GM23248 (cell line): ENCODE results near the gene HS6ST1. TPM values are rescaled to one million over a fixed set of nuclear protein-coding genes. Genes with fewer than 3 reads are reported as not detected.

Experiments
- DNase-seq: peaks from one replicate; pipeline ENCODE4 v3.0.0-alpha.2; 2015
- H2AFZ ChIP-seq: fragments of 200-600 bp; sonication (generic); 2 replicates; pipeline ENCODE4 v1.6.1; 2016; ENCODE audit warnings: antibody characterized with exemption
- H3F3A ChIP-seq: fragments of 200-600 bp; sonication (generic); 2 replicates; pipeline ENCODE4 v1.6.1; 2016; ENCODE audit warnings: mild to moderate bottlenecking, antibody characterized with exemption, mixed run types; ENCODE audit not compliant: insufficient read depth
- H3K27ac ChIP-seq: fragments of 200-600 bp; sonication (generic); 2 replicates; pipeline ENCODE4 v1.5.1; 2016; ENCODE audit warnings: mild to moderate bottlenecking
- H3K27me3 ChIP-seq: fragments of 200-600 bp; sonication (generic); replicated peaks from 2 replicates; pipeline ENCODE4 v1.6.1; 2016; ENCODE audit warnings: mild to moderate bottlenecking; ENCODE audit not compliant: insufficient read depth
- H3K36me3 ChIP-seq: fragments of 200-600 bp; sonication (generic); 2 replicates; pipeline ENCODE4 v1.6.1; 2016; ENCODE audit warnings: low read depth, mild to moderate bottlenecking
- H3K4me1 ChIP-seq: fragments of 200-600 bp; sonication (generic); 2 replicates; pipeline ENCODE4 v1.6.1; 2016; ENCODE audit warnings: mild to moderate bottlenecking; ENCODE audit not compliant: insufficient read depth
- H3K4me2 ChIP-seq: fragments of 200-600 bp; sonication (generic); one replicate; pipeline ENCODE4 v1.6.1; 2016; ENCODE audit warnings: mild to moderate bottlenecking; ENCODE audit not compliant: unreplicated experiment
- H3K4me3 ChIP-seq: fragments of 200-600 bp; sonication (generic); 2 replicates; pipeline ENCODE4 v1.5.1; 2016; ENCODE audit warnings: mild to moderate bottlenecking
- H3K79me2 ChIP-seq: fragments of 200-600 bp; sonication (generic); 2 replicates; pipeline ENCODE4 v1.6.1; 2016; ENCODE audit warnings: mild to moderate bottlenecking; ENCODE audit not compliant: insufficient read depth
- H3K9ac ChIP-seq: fragments of 200-600 bp; sonication (generic); 2 replicates; pipeline ENCODE4 v1.6.1; 2016; ENCODE audit warnings: mild to moderate bottlenecking
- H3K9me2 ChIP-seq: fragments of 200-600 bp; sonication (generic); 2 replicates; pipeline ENCODE4 v1.6.1; 2016; ENCODE audit warnings: mixed run types, mild to moderate bottlenecking, moderate library complexity; ENCODE audit not compliant: insufficient read depth
- H3K9me3 ChIP-seq: fragments of 200-600 bp; sonication (generic); one replicate; pipeline ENCODE4 v1.6.1; 2017; ENCODE audit warnings: low read depth
- H4K20me1 ChIP-seq: fragments of 200-600 bp; sonication (generic); 2 replicates; pipeline ENCODE4 v1.6.0; 2016; ENCODE audit not compliant: insufficient read depth
- EZH2 ChIP-seq: fragments of 200-600 bp; sonication (generic); IDR thresholded peaks from 2 replicates; pipeline ENCODE4 v1.6.1; 2018; ENCODE audit warnings: antibody characterized with exemption, mild to moderate bottlenecking; ENCODE audit not compliant: insufficient read depth, poor library complexity, severe bottlenecking
- EZH2phosphoT487 ChIP-seq: fragments of 200-600 bp; sonication (generic); IDR thresholded peaks from 2 replicates; pipeline ENCODE4 v1.6.1; 2018; ENCODE audit warnings: antibody characterized with exemption, moderate library complexity, mild to moderate bottlenecking, low read depth; ENCODE audit not compliant: insufficient read depth
- WGBS, 2 experiments: methylation state at CpG; one replicate each; pipeline ENCODE4 v1.1.6; 2015 to 2017; ENCODE audit warnings: low lambda C conversion rate in 2 of 2, low coverage in 1 of 2; ENCODE audit errors: missing lambda C conversion rate in 2 of 2; 5-methylcytosine and 5-hydroxymethylcytosine counted together
- in situ Hi-C: fragments of 300-500 bp; cut with MboI; formaldehyde crosslinking; loops from 2 replicates; pipeline ENCODE4 v1.15.0; 2020
- polyA plus RNA-seq: library from polyadenylated mRNA; unstranded; fragments of >200 nt; fragmentation: Nextera tagmentation; extraction: Ambion mirVana; gene quantifications from 2 replicates; pipeline ENCODE4 v1.2.1, GENCODE V29; 2016
- total RNA-seq: library from RNA; depleted of rRNA; stranded (reverse); fragments of >200 nt; shearing (Covaris generic); gene quantifications from 2 replicates; pipeline ENCODE4 v1.2.3, GENCODE V29; 2014

HS6ST1 gene
- total and polyA plus RNA-seq, 2 experiments from 2014 or later, result 3.3 to 27.3 TPM

DNA sequence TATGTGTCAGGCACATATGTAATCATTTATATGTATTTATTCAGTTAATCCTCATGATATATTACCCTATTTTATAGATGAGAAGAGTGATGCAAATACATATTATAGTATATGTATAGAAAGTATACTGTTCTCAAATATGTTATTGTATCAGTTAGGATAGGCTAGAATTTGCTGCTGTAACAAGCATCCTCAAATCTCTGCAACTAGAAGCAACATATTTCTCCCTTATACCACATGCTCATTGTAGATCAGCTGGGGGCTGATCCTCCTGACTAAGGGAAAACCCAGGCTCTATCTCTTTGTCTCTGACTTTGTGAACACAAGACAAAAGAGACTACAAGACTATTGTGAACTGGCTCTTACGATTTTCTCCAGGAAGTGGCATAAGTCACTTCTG lies 24.8 kb upstream of the HS6ST1 start:
- Histone ChIP-seq H3K36me3 (no peaks in the 10 kb centered on the region), H3K27me3 (no peaks in the 10 kb centered on the region), H2AFZ (no peak overlapping the region), H3K4me1 (peaks cover 10% of the 10 kb centered on the region), H3K27ac (no peak overlapping the region), H3F3A (no peaks in the 10 kb centered on the region; the same call in 1 of the 2 replicates), H4K20me1 (no peaks in the 10 kb centered on the region), H3K4me2 (no peak overlapping the region), H3K9ac (no peak overlapping the region), H3K4me3 (no peak overlapping the region), H3K9me2 (no peaks in the 10 kb centered on the region), H3K9me3 (no peaks in the 10 kb centered on the region), H3K79me2 (no peaks in the 10 kb centered on the region)
- WGBS, 2 experiments, result 100% methylated on average over 1 of the region's 1 CpG
- DNase-seq, result no peak
- TF ChIP-seq EZH2, result no peak
- no peak for TF ChIP-seq EZH2phosphoT487
- in situ Hi-C loops, result loop anchor here (25.0 kb wide), 1 partner anchor 394 kb away; no protein-coding TSS in a partner anchor

DNA sequence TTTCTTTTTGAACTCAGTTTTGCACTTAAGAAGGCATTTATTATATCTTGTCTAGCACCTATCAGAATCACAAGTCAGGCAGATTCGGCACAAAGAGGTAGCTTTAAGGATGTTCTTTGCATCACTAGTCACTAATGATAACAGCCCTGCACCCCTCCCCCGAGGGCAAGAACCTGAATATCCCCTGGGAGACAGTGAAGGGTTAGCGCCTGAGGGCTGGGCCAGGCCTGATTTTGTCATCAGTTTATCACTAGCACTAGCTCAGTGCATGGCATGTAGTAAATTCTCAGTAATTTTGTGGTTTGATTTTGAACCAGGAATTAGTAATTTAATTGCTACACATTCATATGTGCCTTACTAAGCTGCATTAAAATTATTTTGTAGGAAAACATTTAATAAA lies 23.9 kb upstream of the HS6ST1 start:
- Histone ChIP-seq H4K20me1 (no peaks in the 10 kb centered on the region), H3K4me1 (peaks cover 1% of the 10 kb centered on the region), H3K9me2 (no peaks in the 10 kb centered on the region), H3K27ac (no peak overlapping the region), H3K4me3 (no peak overlapping the region), H2AFZ (no peak overlapping the region), H3K9ac (no peak overlapping the region), H3K36me3 (no peaks in the 10 kb centered on the region), H3K79me2 (no peaks in the 10 kb centered on the region), H3F3A (no peaks in the 10 kb centered on the region; the same call in 1 of the 2 replicates), H3K9me3 (no peaks in the 10 kb centered on the region), H3K4me2 (no peak overlapping the region), H3K27me3 (no peaks in the 10 kb centered on the region)
- DNase-seq, result no peak
- TF ChIP-seq EZH2 (no peak), EZH2phosphoT487 (no peak)
- in situ Hi-C loops, result loop anchor here (25.0 kb wide), 1 partner anchor 395 kb away; no protein-coding TSS in a partner anchor
- 56 to 62% methylated on average over 3 of the region's 3 CpGs for WGBS, 2 experiments

DNA sequence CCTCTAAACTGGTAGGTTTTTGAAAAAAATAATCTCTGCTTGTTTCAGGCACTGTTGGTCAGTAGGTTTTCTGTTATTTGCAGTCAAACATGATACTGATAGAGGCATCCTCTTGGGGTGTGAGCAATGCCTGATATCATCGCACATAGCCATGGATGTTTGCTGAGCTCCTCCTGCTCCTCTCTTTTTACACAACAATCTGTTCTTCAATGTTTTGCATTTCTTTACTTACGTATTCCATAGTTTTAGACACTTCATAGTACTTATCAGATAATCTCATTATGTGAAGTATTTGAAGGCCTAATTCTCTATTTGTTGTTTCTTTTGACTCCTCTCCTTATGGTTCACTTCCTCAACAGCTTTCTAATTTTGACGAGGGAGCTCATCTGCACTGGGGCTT lies 23.0 kb upstream of the HS6ST1 start:
- Histone ChIP-seq H3K27ac (no peak overlapping the region), H3K4me1 (no peaks in the 10 kb centered on the region), H3K4me3 (no peak overlapping the region), H3K36me3 (no peaks in the 10 kb centered on the region), H3K4me2 (no peak overlapping the region), H3F3A (no peaks in the 10 kb centered on the region), H3K27me3 (no peaks in the 10 kb centered on the region), H3K9me2 (no peaks in the 10 kb centered on the region), H4K20me1 (no peaks in the 10 kb centered on the region), H2AFZ (no peak overlapping the region), H3K9me3 (no peaks in the 10 kb centered on the region), H3K79me2 (no peaks in the 10 kb centered on the region), H3K9ac (no peak overlapping the region)
- DNase-seq, result no peak
- 80 to 87% methylated on average over 3 of the region's 3 CpGs for WGBS, 2 experiments
- in situ Hi-C loops, result loop anchor here (25.0 kb wide), 1 partner anchor 396 kb away; no protein-coding TSS in a partner anchor
- no peak for TF ChIP-seq EZH2phosphoT487
- no peak for TF ChIP-seq EZH2

DNA sequence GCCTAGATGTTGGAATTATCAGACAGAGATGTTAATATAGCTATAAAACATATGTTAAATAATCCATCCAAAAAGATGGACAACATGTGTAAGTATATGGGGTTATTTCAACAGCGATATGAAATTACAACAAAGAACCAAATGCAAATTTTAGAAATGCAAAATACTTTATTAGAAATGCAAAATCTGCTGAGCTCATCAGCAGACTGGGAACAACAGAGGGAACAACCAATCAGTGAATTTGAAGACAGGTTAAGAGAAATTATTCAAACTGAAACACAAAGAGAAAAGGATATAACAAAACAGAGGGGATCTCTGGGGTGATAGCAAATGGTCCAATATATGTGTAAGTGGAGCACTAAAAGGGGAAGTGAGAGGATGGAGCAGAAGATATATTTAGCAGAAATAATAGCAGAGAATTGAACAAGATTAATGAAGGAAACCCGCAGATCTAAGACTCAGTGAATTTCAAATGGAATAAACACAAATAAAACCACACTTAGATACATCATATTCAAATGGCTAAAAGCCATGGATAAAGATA lies 13.5 kb upstream of the HS6ST1 start:
- no peaks in the 10 kb centered on the region for H3K79me2 ChIP-seq
- H3K9me2 ChIP-seq, result no peaks in the 10 kb centered on the region
- no peak overlapping the region for H3K4me3 ChIP-seq
- H3K4me2 ChIP-seq, result no peak overlapping the region
- peaks cover 7% of the 10 kb centered on the region; the same call in 1 of the 2 replicates for H3F3A ChIP-seq
- H3K36me3 ChIP-seq, result no peaks in the 10 kb centered on the region
- no peaks in the 10 kb centered on the region for H3K27me3 ChIP-seq
- in situ Hi-C loops, result loop anchor here (25.0 kb wide), 1 partner anchor 405 kb away; no protein-coding TSS in a partner anchor
- TF ChIP-seq EZH2 (no peak), EZH2phosphoT487 (no peak)
- H3K9me3 ChIP-seq, result no peaks in the 10 kb centered on the region
- H2AFZ ChIP-seq, result no peak overlapping the region
- H3K4me1 ChIP-seq, result 0 out of 2 replicates have a peak, but pooled peaks cover 6% of the 10 kb centered on the region
- H4K20me1 ChIP-seq, result no peaks in the 10 kb centered on the region
- DNase-seq, result no peak
- 82% methylated on average over 2 of the region's 2 CpGs for WGBS, 2 experiments
- H3K9ac ChIP-seq, result no peak overlapping the region
- H3K27ac ChIP-seq, result no peak overlapping the region
